Articular chondrocyte of knee joint (primary cell): ENCODE measurements around the gene RPH3AL. TPM values are rescaled to one million over a fixed set of nuclear protein-coding genes. Genes with fewer than 3 reads are reported as not detected.

ENCODE experiments used
- total RNA-seq: library from RNA; depleted of rRNA; stranded (reverse); fragments of >200 nt; gene quantifications from 2 replicates; pipeline ENCODE4 v1.2.3, GENCODE V29; 2012

Gene RPH3AL
- total RNA-seq, result 4.6 and 5.0 TPM in 2 replicates

GRCh38 chr17:352421-353212, at the start of gene RPH3AL:
TSS of gene RPH3AL (minus strand) at chr17:352807. CDS start at chr17:327543, 25,264 bp downstream.

GRCh38 chr17:181245-182049, 171.2 kb downstream of the RPH3AL start, which contains the start of gene DOC2B:
TSS of gene DOC2B (minus strand) at chr17:181650. CDS start at chr17:181479, 171 bp downstream.

Other genes with a start within 250 kb of the RPH3AL start
- gene SCGB1C2, start 215.2 kb downstream of the RPH3AL start, total RNA-seq, result not detected in 2 replicates
- gene DOC2B, start 171.2 kb downstream of the RPH3AL start, total RNA-seq, result 0.32 and 0.78 TPM in 2 replicates
- gene RFLNB, start 93.1 kb upstream of the RPH3AL start, total RNA-seq, result 13.5 and 16.7 TPM in 2 replicates